ENCODE data around the gene NCKAP5L.

DNA sequence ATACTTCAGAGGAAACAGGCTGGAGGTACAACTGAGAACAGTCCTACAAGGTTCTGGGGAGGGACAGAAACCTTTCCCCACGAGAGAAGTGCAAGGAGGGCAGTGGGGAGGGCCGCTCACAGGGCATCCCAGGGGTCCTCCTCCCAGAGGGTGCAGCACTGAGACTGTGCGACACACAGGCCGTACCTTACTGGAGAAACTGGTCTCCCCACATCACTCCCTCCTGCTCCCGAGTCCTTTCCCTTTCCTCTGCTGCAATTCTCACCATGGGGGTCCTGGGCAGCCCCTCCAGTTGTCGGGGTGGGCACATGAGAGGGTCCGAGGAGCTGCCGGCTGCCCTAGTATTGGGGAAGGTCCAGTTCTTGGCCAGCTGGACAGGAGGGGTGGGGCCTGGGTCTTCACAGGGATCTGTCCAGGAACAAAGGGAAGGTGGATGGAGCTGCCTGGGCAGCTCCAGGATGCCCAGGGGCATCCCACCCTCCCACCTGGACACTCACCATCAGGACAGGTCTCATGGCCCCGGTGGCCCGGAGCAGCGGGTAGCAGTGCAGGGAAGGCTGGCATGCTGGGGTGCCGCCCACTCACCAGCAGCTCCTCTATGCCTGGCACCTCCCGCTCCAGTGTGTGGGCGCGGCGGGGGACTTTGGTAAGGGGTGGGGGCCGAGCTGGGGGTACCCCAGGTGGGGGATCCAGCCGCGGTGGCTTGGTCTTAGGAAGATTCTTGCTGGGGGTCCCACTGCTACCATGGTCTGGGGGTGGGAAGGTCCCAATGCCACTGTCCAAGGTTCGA lies 35.8 kb downstream of the NCKAP5L start:
- no peak for TF ChIP-seq CTCF (IDR thresholded peaks at IDR 0.05)
- TF ChIP-seq EP300 (IDR thresholded peaks at IDR 0.05) = no peak
